GM12891 (cell line): ENCODE measurements around the gene DIP2B.

Experiments
- PAX5 ChIP-seq: IDR thresholded peaks from 2 replicates; pipeline ENCODE4 v1.6.1; 2011; ENCODE audit warnings: low read length, moderate library complexity, mild to moderate bottlenecking; ENCODE audit not compliant: insufficient read depth, severe bottlenecking
- POLR2A ChIP-seq: IDR thresholded peaks from 2 replicates; pipeline ENCODE4 v1.6.1; 2011; ENCODE audit warnings: low read depth, low read length, control low read depth
- POLR2AphosphoS5 ChIP-seq: IDR thresholded peaks from 2 replicates; pipeline ENCODE4 v1.6.1; 2011; ENCODE audit warnings: low read depth, low read length, control low read depth
- POU2F2 ChIP-seq: IDR thresholded peaks from 2 replicates; pipeline ENCODE4 v1.6.1; 2011; ENCODE audit warnings: low read depth, mild to moderate bottlenecking, control low read depth, low read length, moderate library complexity
- SPI1 ChIP-seq: IDR thresholded peaks from 2 replicates; pipeline ENCODE4 v1.6.1; 2011; ENCODE audit warnings: low read depth, low read length, control low read depth
- TAF1 ChIP-seq: IDR thresholded peaks from 2 replicates; pipeline ENCODE4 v1.6.1; 2011; ENCODE audit warnings: low read depth, low read length, control low read depth

- TF ChIP-seq POLR2A, result no peak
- no peak for TF ChIP-seq TAF1
- no peak for TF ChIP-seq POLR2AphosphoS5
- no peak for TF ChIP-seq SPI1
- TF ChIP-seq POU2F2, result no peak
- TF ChIP-seq PAX5, result no peak
These were observed 13.3 kb downstream of the DIP2B start for GRCh38 chr12:50518090-50518489.
